Endodermal cell (in vitro differentiated cells): ENCODE measurements around the gene NFKBIE. TPM values are rescaled to one million over a fixed set of nuclear protein-coding genes. Genes with fewer than 3 reads are reported as not detected.

Experiments used
- DNase-seq: peaks from one replicate; pipeline ENCODE4 v3.0.0-alpha.2; 2017
- H3K27ac ChIP-seq: 2 replicates; pipeline ENCODE4 v1.5.1; 2013; ENCODE audit warnings: mild to moderate bottlenecking, low read depth, low read length, moderate library complexity
- H3K27me3 ChIP-seq: 2 replicates; pipeline ENCODE4 v1.6.1; 2013; ENCODE audit warnings: mild to moderate bottlenecking, low read length, moderate library complexity; ENCODE audit not compliant: insufficient read depth, control insufficient read depth, poor library complexity, severe bottlenecking
- H3K36me3 ChIP-seq: 2 replicates; pipeline ENCODE4 v1.7.0; 2013; ENCODE audit warnings: mild to moderate bottlenecking, low read length, moderate library complexity; ENCODE audit not compliant: control insufficient read depth, insufficient read depth
- H3K4me1 ChIP-seq: one replicate; pipeline ENCODE4 v1.7.0; 2013; ENCODE audit warnings: low read length; ENCODE audit not compliant: control insufficient read depth, insufficient read depth
- H3K4me3 ChIP-seq: 2 replicates; pipeline ENCODE4 v1.5.1; 2013; ENCODE audit warnings: mild to moderate bottlenecking, low read length, moderate library complexity
- H3K9ac ChIP-seq: 2 replicates; pipeline ENCODE4 v1.6.1; 2013; ENCODE audit warnings: mild to moderate bottlenecking, low read length, moderate library complexity; ENCODE audit not compliant: poor library complexity, severe bottlenecking; ENCODE audit errors: extremely low read depth
- H3K9me3 ChIP-seq: 2 replicates; pipeline ENCODE4 v1.6.1; 2013; ENCODE audit warnings: mild to moderate bottlenecking, low read length, moderate library complexity; ENCODE audit not compliant: control insufficient read depth
- H3K27ac Mint-ChIP-seq: 2 replicates; pipeline ENCODE4 v1.8.0; 2020; ENCODE audit warnings: mixed read lengths
- H3K27me3 Mint-ChIP-seq: 2 replicates; pipeline ENCODE4 v1.8.0; 2021; ENCODE audit warnings: mild to moderate bottlenecking, mixed read lengths; ENCODE audit not compliant: insufficient read depth
- H3K36me3 Mint-ChIP-seq: 2 replicates; pipeline ENCODE4 v1.8.0; 2020; ENCODE audit warnings: low read depth, mixed read lengths
- H3K4me1 Mint-ChIP-seq: 2 replicates; pipeline ENCODE4 v1.8.0; 2020; ENCODE audit warnings: mixed read lengths
- H3K4me3 Mint-ChIP-seq: 2 replicates; pipeline ENCODE4 v1.8.0; 2020; ENCODE audit warnings: mild to moderate bottlenecking, moderate library complexity, mixed read lengths
- H3K9me3 Mint-ChIP-seq: 2 replicates; pipeline ENCODE4 v1.8.0; 2020; ENCODE audit warnings: mild to moderate bottlenecking, mixed read lengths
- WGBS, 2 experiments: methylation state at CpG; one replicate each; pipeline versions ENCODE4 v1.1.5 to v1.1.7; 2013; ENCODE audit warnings: missing lambda C conversion rate in 2 of 2, mixed read lengths in 1 of 2; ENCODE audit not compliant: insufficient coverage in 1 of 2, insufficient read length in 1 of 2; 5-methylcytosine and 5-hydroxymethylcytosine counted together
- total RNA-seq, 2 donors: library from RNA; stranded (reverse); fragmentation: NEBNext Ultra II Directional in 1 of 2; extraction: Animal tissue kit (Norgen Biotek cat#: 25700) in 1 of 2; gene quantifications; 2 replicates in 1 of 2; 3 replicates in 1 of 2; pipeline ENCODE4 v1.2.1, GENCODE V29; 2021
- TF ChIP-seq, protein P1 (sequence below): fragments of 200-600 bp; sonication (generic); conservative IDR thresholded peaks from 2 replicates; pipeline ENCODE4 v1.5.0; 2021; ENCODE audit warnings: antibody characterized with exemption, mild to moderate bottlenecking

Gene NFKBIE
- total RNA-seq, 2 donors from 2014 or later, result 8.3 to 11.0 TPM

DNA sequence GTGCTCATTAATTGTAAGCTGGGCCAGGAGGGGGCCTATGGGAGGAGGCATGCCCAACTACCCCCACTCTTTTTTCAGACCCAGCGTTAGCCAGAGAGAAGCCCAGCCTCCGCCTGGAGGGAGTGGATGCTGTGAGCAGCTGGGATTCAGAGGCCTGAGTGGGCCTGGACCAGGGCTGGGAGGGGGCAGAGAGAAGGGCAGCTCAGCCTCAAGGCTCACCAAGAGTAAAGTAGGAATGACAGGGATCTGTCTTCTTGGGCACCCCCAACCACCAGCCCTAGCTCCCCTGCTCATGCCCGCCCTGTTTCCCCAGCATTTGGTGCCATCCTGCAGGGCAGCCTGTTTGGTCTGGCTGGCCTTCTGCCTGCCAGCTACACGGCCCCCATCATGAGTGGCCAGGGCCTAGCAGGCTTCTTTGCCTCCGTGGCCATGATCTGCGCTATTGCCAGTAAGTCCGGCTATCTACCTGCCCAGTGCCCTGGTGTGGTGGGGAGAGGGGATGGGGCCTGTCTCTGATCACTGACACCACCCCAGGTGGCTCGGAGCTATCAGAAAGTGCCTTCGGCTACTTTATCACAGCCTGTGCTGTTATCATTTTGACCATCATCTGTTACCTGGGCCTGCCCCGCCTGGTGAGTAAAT is 35.2 kb downstream of the NFKBIE start:
- Histone ChIP-seq H3K36me3 (peaks cover 13% of the 10 kb centered on the region), H3K27me3 (no peaks in the 10 kb centered on the region), H3K9me3 (no peaks in the 10 kb centered on the region), H3K27ac (no peak overlapping the region), H3K9ac (no peak overlapping the region), H3K4me1 (peaks cover 14% of the 10 kb centered on the region), H3K4me3 (no peak overlapping the region)
- TF ChIP-seq, protein P1, sequence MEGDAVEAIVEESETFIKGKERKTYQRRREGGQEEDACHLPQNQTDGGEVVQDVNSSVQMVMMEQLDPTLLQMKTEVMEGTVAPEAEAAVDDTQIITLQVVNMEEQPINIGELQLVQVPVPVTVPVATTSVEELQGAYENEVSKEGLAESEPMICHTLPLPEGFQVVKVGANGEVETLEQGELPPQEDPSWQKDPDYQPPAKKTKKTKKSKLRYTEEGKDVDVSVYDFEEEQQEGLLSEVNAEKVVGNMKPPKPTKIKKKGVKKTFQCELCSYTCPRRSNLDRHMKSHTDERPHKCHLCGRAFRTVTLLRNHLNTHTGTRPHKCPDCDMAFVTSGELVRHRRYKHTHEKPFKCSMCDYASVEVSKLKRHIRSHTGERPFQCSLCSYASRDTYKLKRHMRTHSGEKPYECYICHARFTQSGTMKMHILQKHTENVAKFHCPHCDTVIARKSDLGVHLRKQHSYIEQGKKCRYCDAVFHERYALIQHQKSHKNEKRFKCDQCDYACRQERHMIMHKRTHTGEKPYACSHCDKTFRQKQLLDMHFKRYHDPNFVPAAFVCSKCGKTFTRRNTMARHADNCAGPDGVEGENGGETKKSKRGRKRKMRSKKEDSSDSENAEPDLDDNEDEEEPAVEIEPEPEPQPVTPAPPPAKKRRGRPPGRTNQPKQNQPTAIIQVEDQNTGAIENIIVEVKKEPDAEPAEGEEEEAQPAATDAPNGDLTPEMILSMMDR, result no peak
- no peak overlapping the region for H3K27ac Mint-ChIP-seq
- no peaks in the 10 kb centered on the region for H3K9me3 Mint-ChIP-seq
- H3K4me1 Mint-ChIP-seq, result peaks cover 34% of the 10 kb centered on the region
- no peak for DNase-seq
- no peaks in the 10 kb centered on the region for H3K27me3 Mint-ChIP-seq
- peaks cover 45% of the 10 kb centered on the region for H3K36me3 Mint-ChIP-seq
- H3K4me3 Mint-ChIP-seq, result no peak overlapping the region
- WGBS, 2 experiments, result 89 to 100% methylated on average over 1 to 8 of the region's 10 CpGs

- no peak for DNase-seq
- Mint-ChIP-seq H3K4me3 (no peak overlapping the region), H3K9me3 (no peaks in the 10 kb centered on the region), H3K27ac (no peak overlapping the region), H3K4me1 (peaks cover 34% of the 10 kb centered on the region), H3K36me3 (peaks cover 45% of the 10 kb centered on the region), H3K27me3 (no peaks in the 10 kb centered on the region)
- Histone ChIP-seq H3K4me1 (peaks cover 16% of the 10 kb centered on the region), H3K9ac (no peak overlapping the region), H3K4me3 (no peak overlapping the region), H3K27ac (no peak overlapping the region), H3K9me3 (no peaks in the 10 kb centered on the region), H3K36me3 (peaks cover 13% of the 10 kb centered on the region), H3K27me3 (no peaks in the 10 kb centered on the region)
- TF ChIP-seq, protein P1, result no peak
- WGBS, 2 experiments, result 93 to 98% methylated on average over 10 to 11 of the region's 11 CpGs
These were observed 35.8 kb downstream of the NFKBIE start for GRCh38 chr6:44229376-44230033.

- no peaks in the 10 kb centered on the region for H3K9me3 Mint-ChIP-seq
- H3K27ac ChIP-seq, result no peak overlapping the region
- no peaks in the 10 kb centered on the region for H3K27me3 ChIP-seq
- H3K9me3 ChIP-seq, result no peaks in the 10 kb centered on the region
- no peak overlapping the region for H3K4me3 Mint-ChIP-seq
- no peaks in the 10 kb centered on the region for H3K27me3 Mint-ChIP-seq
- peaks cover 14% of the 10 kb centered on the region for H3K4me1 ChIP-seq
- H3K36me3 Mint-ChIP-seq, result peaks cover 43% of the 10 kb centered on the region
- no peak for DNase-seq
- peaks cover 13% of the 10 kb centered on the region for H3K36me3 ChIP-seq
- peak overlapping the region; percentile 40 for H3K27ac Mint-ChIP-seq
- TF ChIP-seq, protein P1, result no peak
- no peak overlapping the region for H3K4me3 ChIP-seq
- 77 to 82% methylated on average over 4 to 5 of the region's 5 CpGs for WGBS, 2 experiments
- H3K4me1 Mint-ChIP-seq, result peaks cover 31% of the 10 kb centered on the region
- no peak overlapping the region for H3K9ac ChIP-seq
These were observed 36.5 kb downstream of the NFKBIE start for GRCh38 chr6:44228836-44229235.
